Sigmoid colon (tissue), 4 donors: Measurements from ENCODE around the gene PTRH1.

Experiments
- CTCF ChIP-seq, 4 experiments: fragments of 450-650 bp in 3 of 4; fragments of 200-600 bp in 1 of 4; IDR thresholded peaks; one replicate each; pipeline ENCODE4 v1.5.1; 2016 to 2019; ENCODE audit warnings: antibody characterized with exemption in 4 of 4, mild to moderate bottlenecking in 3 of 4, moderate library complexity in 2 of 4
- EP300 ChIP-seq, 4 donors: sonication (generic); formaldehyde crosslinking; IDR thresholded peaks; one replicate each; pipeline ENCODE4 v1.6.1; 2017; ENCODE audit warnings: antibody characterized with exemption in 4 of 4

GRCh38 chr9:127692071-127692470 lies 23.4 kb downstream of the PTRH1 start:
- TF ChIP-seq EP300 (IDR thresholded peaks at IDR 0.05) (no peak), CTCF (IDR thresholded peaks at IDR 0.05) (no peak)
